Suppressor macrophage treated with lipopolysaccharide for 4 hours (primary cell): Measurements from ENCODE around the gene S100A5.
"Not testable (repeated sequence)": the region's sequence is repeated elsewhere in the genome, so short reads cannot be mapped to it uniquely, and the experiment has no call there.

Experiments used
- DNase-seq: peaks from one replicate; pipeline ENCODE4 v3.0.0-alpha.2; 2020

S100A5 gene

GRCh38 chr1:153566414-153567371 is 26.0 kb upstream of the S100A5 start:
- peak; percentile 97 for DNase-seq

GRCh38 chr1:153565529-153566374 is 25.0 kb upstream of the S100A5 start, which contains the start of gene S100A2:
TSS of gene S100A2 (minus strand) at chr1:153565844. CDS start at chr1:153563877, 1,967 bp downstream.
- peak; percentile 87 for DNase-seq

- DNase-seq: no peak
These were observed 23.3 kb upstream of the S100A5 start for GRCh38 chr1:153563991-153564390.

- no peak for DNase-seq
These were observed 22.8 kb upstream of the S100A5 start for GRCh38 chr1:153563483-153563901.

GRCh38 chr1:153562021-153562420 is 21.3 kb upstream of the S100A5 start:
- not testable (repeated sequence) for DNase-seq

- no peak for DNase-seq
These were observed 20.8 kb upstream of the S100A5 start for GRCh38 chr1:153561466-153561985.

GRCh38 chr1:153560771-153561465 is 20.2 kb upstream of the S100A5 start:
- no peak for DNase-seq

- no peak for DNase-seq
These were observed 19.5 kb upstream of the S100A5 start for GRCh38 chr1:153560241-153560640.

GRCh38 chr1:153557877-153558276 is 17.1 kb upstream of the S100A5 start:
- no peak for DNase-seq

- no peak for DNase-seq
These were observed 15.6 kb upstream of the S100A5 start for GRCh38 chr1:153556348-153556747.

GRCh38 chr1:153553830-153554541 is 13.3 kb upstream of the S100A5 start:
- no peak for DNase-seq

GRCh38 chr1:153553096-153553495 is 12.4 kb upstream of the S100A5 start:
- DNase-seq: no peak

- DNase-seq: no peak
These were observed 11.6 kb upstream of the S100A5 start for GRCh38 chr1:153552335-153552734.

GRCh38 chr1:153550827-153551500 is 10.2 kb upstream of the S100A5 start:
- peak; percentile 81 for DNase-seq

GRCh38 chr1:153550398-153550758 is 9.6 kb upstream of the S100A5 start:
- DNase-seq: no peak

GRCh38 chr1:153549741-153550397 is 9.1 kb upstream of the S100A5 start:
- no peak for DNase-seq

- DNase-seq: peak; percentile 59
These were observed 8.3 kb upstream of the S100A5 start, which contains the start of gene S100A3 for GRCh38 chr1:153548722-153549688. TSS of gene S100A3 (minus strand) at chr1:153549258. CDS start at chr1:153548485, 773 bp downstream.

GRCh38 chr1:153547560-153548551 is 7.1 kb upstream of the S100A5 start:
- DNase-seq: no peak
